Type B pancreatic cell (in vitro differentiated cells): ENCODE results near the gene GCK. TPM values are rescaled to one million over a fixed set of nuclear protein-coding genes. Genes with fewer than 3 reads are reported as not detected.

ENCODE experiments used
- DNase-seq: peaks from one replicate; pipeline ENCODE4 v3.0.0; 2021; ENCODE audit warnings: mixed read lengths; ENCODE audit not compliant: unreplicated experiment; ENCODE audit errors: extremely low spot score
- H3K27ac Mint-ChIP-seq: 2 replicates; pipeline ENCODE4 v1.8.0; 2021; ENCODE audit warnings: mild to moderate bottlenecking, mixed read lengths
- H3K27me3 Mint-ChIP-seq: 2 replicates; pipeline ENCODE4 v1.8.0; 2021; ENCODE audit warnings: mixed read lengths
- H3K36me3 Mint-ChIP-seq: 2 replicates; pipeline ENCODE4 v1.8.0; 2021; ENCODE audit warnings: mixed read lengths
- H3K4me1 Mint-ChIP-seq: one replicate; pipeline ENCODE4 v1.8.0; 2021; ENCODE audit warnings: mixed read lengths; ENCODE audit not compliant: unreplicated experiment
- H3K4me3 Mint-ChIP-seq: 2 replicates; pipeline ENCODE4 v1.8.0; 2021; ENCODE audit warnings: mild to moderate bottlenecking, mixed read lengths
- H3K9me3 Mint-ChIP-seq: 2 replicates; pipeline ENCODE4 v1.8.0; 2021; ENCODE audit warnings: mixed read lengths
- CTCF ChIP-seq: fragments of 200-600 bp; sonication (generic); conservative IDR thresholded peaks from 2 replicates; pipeline ENCODE4 v1.5.0; 2021; ENCODE audit warnings: antibody characterized with exemption, mild to moderate bottlenecking
- total RNA-seq: library from RNA; stranded (reverse); gene quantifications from 2 replicates; pipeline ENCODE4 v1.2.1, GENCODE V29; 2021; ENCODE audit warnings: low replicate concordance

Gene GCK
- total RNA-seq, 1 donor from 2014 or later: 5.6 TPM

GRCh38 chr7:44098092-44099068, 90.9 kb downstream of the GCK start:
- Mint-ChIP-seq H3K27ac (no peak overlapping the region), H3K27me3 (peaks cover 12% of the 10 kb centered on the region), H3K4me1 (peaks cover 16% of the 10 kb centered on the region), H3K4me3 (no peak overlapping the region), H3K9me3 (no peaks in the 10 kb centered on the region), H3K36me3 (no peaks in the 10 kb centered on the region)
- no peak for DNase-seq
- no peak for TF ChIP-seq CTCF

- Mint-ChIP-seq H3K36me3 (no peaks in the 10 kb centered on the region), H3K4me1 (peaks cover 10% of the 10 kb centered on the region), H3K4me3 (no peak overlapping the region), H3K27me3 (peaks cover 3% of the 10 kb centered on the region), H3K27ac (no peak overlapping the region), H3K9me3 (no peaks in the 10 kb centered on the region)
- no peak for DNase-seq
- no peak for TF ChIP-seq CTCF
These were observed 91.9 kb downstream of the GCK start for GRCh38 chr7:44097064-44097932.

GRCh38 chr7:44096326-44096881, 92.8 kb downstream of the GCK start:
- Mint-ChIP-seq H3K9me3 (no peaks in the 10 kb centered on the region), H3K4me3 (no peak overlapping the region)

GRCh38 chr7:44095781-44096180, 93.5 kb downstream of the GCK start:
- H3K36me3 Mint-ChIP-seq: no peaks in the 10 kb centered on the region

More at GRCh38 chr7:44096326-44096881, 92.8 kb downstream of the GCK start:
- Mint-ChIP-seq H3K27me3 (no peaks in the 10 kb centered on the region), H3K36me3 (no peaks in the 10 kb centered on the region), H3K27ac (no peak overlapping the region), H3K4me1 (peaks cover 8% of the 10 kb centered on the region)
- TF ChIP-seq CTCF: no peak
- no peak for DNase-seq

More at GRCh38 chr7:44095781-44096180, 93.5 kb downstream of the GCK start:
- H3K27ac Mint-ChIP-seq: no peak overlapping the region
- no peak for DNase-seq
- no peaks in the 10 kb centered on the region for H3K9me3 Mint-ChIP-seq
- peaks cover 7% of the 10 kb centered on the region for H3K4me1 Mint-ChIP-seq
- TF ChIP-seq CTCF: no peak
- no peak overlapping the region for H3K4me3 Mint-ChIP-seq
- H3K27me3 Mint-ChIP-seq: no peaks in the 10 kb centered on the region
